Type B pancreatic cell (in vitro differentiated cells): ENCODE results near the gene CDH18. TPM values are rescaled to one million over a fixed set of nuclear protein-coding genes. Genes with fewer than 3 reads are reported as not detected.

ENCODE experiments used
- DNase-seq: peaks from one replicate; pipeline ENCODE4 v3.0.0; 2021; ENCODE audit warnings: mixed read lengths; ENCODE audit not compliant: unreplicated experiment; ENCODE audit errors: extremely low spot score
- H3K27ac Mint-ChIP-seq: 2 replicates; pipeline ENCODE4 v1.8.0; 2021; ENCODE audit warnings: mild to moderate bottlenecking, mixed read lengths
- H3K27me3 Mint-ChIP-seq: 2 replicates; pipeline ENCODE4 v1.8.0; 2021; ENCODE audit warnings: mixed read lengths
- H3K36me3 Mint-ChIP-seq: 2 replicates; pipeline ENCODE4 v1.8.0; 2021; ENCODE audit warnings: mixed read lengths
- H3K4me1 Mint-ChIP-seq: one replicate; pipeline ENCODE4 v1.8.0; 2021; ENCODE audit warnings: mixed read lengths; ENCODE audit not compliant: unreplicated experiment
- H3K4me3 Mint-ChIP-seq: 2 replicates; pipeline ENCODE4 v1.8.0; 2021; ENCODE audit warnings: mild to moderate bottlenecking, mixed read lengths
- H3K9me3 Mint-ChIP-seq: 2 replicates; pipeline ENCODE4 v1.8.0; 2021; ENCODE audit warnings: mixed read lengths
- total RNA-seq: library from RNA; stranded (reverse); gene quantifications from 2 replicates; pipeline ENCODE4 v1.2.1, GENCODE V29; 2021; ENCODE audit warnings: low replicate concordance
- TF ChIP-seq, protein P1 (sequence below): fragments of 200-600 bp; sonication (generic); conservative IDR thresholded peaks from 2 replicates; pipeline ENCODE4 v1.5.0; 2021; ENCODE audit warnings: antibody characterized with exemption, mild to moderate bottlenecking

CDH18 gene
- total RNA-seq, 1 donor from 2014 or later: 20.2 TPM

DNA sequence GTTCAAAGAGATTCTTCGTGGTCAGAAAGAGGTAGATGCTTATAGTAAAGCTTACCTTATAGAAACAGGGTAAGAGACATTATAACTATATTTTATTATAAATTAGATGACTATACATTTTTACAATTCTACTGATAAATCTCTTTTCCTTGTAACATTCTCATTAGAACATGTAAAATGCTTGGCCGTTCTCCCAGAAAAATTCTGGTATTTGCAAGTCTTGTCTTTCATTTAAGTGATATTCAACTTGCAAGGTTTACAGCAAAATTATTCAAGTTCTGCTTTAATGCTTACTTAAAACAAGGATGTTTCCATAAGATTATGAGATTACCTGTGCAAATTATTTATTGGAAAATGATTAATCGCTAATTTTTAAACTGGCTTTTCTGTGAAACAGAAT, 41.3 kb upstream of the CDH18 start:
- H3K4me3 Mint-ChIP-seq: no peak overlapping the region
- TF ChIP-seq, protein P1, sequence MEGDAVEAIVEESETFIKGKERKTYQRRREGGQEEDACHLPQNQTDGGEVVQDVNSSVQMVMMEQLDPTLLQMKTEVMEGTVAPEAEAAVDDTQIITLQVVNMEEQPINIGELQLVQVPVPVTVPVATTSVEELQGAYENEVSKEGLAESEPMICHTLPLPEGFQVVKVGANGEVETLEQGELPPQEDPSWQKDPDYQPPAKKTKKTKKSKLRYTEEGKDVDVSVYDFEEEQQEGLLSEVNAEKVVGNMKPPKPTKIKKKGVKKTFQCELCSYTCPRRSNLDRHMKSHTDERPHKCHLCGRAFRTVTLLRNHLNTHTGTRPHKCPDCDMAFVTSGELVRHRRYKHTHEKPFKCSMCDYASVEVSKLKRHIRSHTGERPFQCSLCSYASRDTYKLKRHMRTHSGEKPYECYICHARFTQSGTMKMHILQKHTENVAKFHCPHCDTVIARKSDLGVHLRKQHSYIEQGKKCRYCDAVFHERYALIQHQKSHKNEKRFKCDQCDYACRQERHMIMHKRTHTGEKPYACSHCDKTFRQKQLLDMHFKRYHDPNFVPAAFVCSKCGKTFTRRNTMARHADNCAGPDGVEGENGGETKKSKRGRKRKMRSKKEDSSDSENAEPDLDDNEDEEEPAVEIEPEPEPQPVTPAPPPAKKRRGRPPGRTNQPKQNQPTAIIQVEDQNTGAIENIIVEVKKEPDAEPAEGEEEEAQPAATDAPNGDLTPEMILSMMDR: no peak
- no peaks in the 10 kb centered on the region for H3K9me3 Mint-ChIP-seq
- no peak overlapping the region for H3K27ac Mint-ChIP-seq
- H3K4me1 Mint-ChIP-seq: peaks cover 5% of the 10 kb centered on the region
- DNase-seq: no peak
- no peaks in the 10 kb centered on the region for H3K27me3 Mint-ChIP-seq
- no peaks in the 10 kb centered on the region for H3K36me3 Mint-ChIP-seq

DNA sequence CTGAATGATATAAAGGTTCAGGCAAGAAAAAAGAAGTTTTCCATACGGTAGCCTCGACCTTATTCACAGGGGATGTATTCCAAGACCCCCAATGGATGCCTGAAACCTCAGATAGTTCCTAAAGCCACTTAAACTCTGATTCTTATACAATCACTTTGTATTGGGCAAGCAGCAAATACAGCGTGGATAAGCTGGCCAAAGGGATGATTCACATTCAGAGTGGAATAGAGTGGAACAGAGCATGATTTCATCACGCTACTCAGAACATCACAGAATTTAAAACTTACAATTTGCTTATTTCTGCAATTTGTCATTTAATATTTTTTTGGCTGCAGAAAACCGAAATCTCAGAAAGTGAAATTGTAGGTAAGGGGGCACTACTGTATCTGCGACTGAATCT, 40.5 kb upstream of the CDH18 start:
- TF ChIP-seq, protein P1: no peak
- H3K27ac Mint-ChIP-seq: no peak overlapping the region
- no peaks in the 10 kb centered on the region for H3K27me3 Mint-ChIP-seq
- no peak for DNase-seq
- H3K9me3 Mint-ChIP-seq: no peaks in the 10 kb centered on the region
- H3K4me3 Mint-ChIP-seq: no peak overlapping the region
- H3K36me3 Mint-ChIP-seq: no peaks in the 10 kb centered on the region
- H3K4me1 Mint-ChIP-seq: peaks cover 5% of the 10 kb centered on the region

DNA sequence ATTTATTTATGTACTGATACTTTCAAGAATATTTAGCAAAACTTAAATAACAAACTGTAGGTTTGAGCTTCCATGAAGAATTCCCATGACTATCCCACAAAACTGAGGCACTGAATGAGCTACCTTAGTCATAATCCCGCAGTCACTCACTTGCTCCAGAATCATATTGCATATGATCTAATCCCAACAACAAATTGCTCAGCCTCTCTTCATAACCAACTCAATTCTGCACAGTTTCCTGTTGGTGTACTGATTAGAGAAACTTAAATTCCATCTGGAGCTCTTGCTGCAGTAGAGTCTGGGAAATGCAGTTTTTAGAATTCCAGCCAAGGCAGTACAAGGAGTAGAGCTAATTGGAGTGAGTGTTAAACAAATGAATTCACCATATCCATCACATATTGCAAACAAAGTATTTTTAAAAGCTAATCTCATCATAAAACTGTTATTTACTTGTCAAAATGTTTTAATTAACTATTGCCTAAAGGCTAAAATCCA, 35.7 kb upstream of the CDH18 start:
- no peak for DNase-seq
- Mint-ChIP-seq H3K27ac (no peak overlapping the region), H3K4me3 (no peak overlapping the region), H3K9me3 (peaks cover 4% of the 10 kb centered on the region), H3K4me1 (no peaks in the 10 kb centered on the region), H3K27me3 (no peaks in the 10 kb centered on the region), H3K36me3 (no peaks in the 10 kb centered on the region)
- TF ChIP-seq, protein P1: no peak

DNA sequence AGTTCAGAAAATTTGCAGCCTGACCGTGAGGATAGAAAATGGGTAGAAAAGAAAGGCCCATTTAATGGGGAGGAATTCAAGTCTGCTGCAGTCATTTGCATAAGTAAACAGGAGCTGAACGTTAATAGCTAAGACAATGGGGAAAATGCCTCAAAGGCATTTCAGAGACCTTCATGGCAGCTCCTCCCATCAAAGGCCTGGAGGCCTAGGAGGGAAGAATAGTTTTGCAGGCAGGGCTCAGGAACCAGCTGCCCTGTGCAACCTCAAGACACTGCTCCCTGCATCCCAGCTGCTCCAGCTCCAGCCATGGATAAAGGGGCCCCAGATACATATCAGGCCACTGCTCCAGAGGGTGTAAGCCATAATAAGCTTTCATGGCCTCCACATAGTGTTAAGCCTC, 32.2 kb upstream of the CDH18 start:
- Mint-ChIP-seq H3K36me3 (no peaks in the 10 kb centered on the region), H3K27ac (no peak overlapping the region), H3K4me1 (no peaks in the 10 kb centered on the region), H3K27me3 (no peaks in the 10 kb centered on the region), H3K4me3 (no peak overlapping the region), H3K9me3 (peaks cover 4% of the 10 kb centered on the region)
- TF ChIP-seq, protein P1: no peak
- no peak for DNase-seq

DNA sequence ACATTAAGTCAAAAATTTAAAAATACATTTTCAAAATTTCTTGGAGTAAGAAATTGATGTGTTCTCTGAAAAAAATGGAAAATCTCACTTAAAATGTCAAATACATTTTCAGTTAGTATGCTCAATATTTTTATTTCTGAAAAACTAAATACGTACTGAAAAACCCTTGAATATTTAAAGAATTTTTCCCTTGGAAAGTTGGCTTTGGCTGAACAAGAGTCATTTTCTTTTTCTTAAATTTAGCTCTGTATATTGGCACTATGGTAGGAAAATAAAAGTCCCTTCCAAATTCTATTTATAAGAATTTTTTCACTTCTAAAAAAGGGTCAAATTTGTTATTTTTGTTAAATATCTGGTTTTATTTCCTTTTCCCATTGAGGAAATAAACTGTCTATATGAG, 29.0 kb upstream of the CDH18 start:
- H3K4me3 Mint-ChIP-seq: no peak overlapping the region
- no peak for DNase-seq
- TF ChIP-seq, protein P1: no peak
- no peak overlapping the region for H3K27ac Mint-ChIP-seq
- no peaks in the 10 kb centered on the region for H3K36me3 Mint-ChIP-seq
- H3K27me3 Mint-ChIP-seq: no peaks in the 10 kb centered on the region
- peaks cover 4% of the 10 kb centered on the region for H3K9me3 Mint-ChIP-seq
- H3K4me1 Mint-ChIP-seq: no peaks in the 10 kb centered on the region

DNA sequence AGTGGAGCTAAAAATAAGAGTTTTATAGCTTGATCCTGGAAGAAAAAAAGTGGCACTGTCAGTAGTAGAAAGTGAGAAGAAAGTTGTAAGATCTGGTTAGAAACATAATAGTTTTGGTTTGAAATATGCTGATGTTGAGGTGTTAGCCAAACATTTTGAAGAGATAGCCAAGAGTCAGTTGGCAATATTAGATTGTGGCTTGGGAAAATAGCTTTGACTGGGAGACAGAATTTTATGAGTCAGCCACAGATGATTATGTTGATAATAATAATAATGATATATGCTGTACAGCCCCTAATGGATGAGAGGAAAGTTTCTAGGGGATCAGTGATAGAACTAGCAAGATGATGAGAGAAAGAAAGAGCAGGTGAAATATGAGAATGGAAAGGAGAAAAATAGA, 12.4 kb upstream of the CDH18 start:
- Mint-ChIP-seq H3K27ac (no peak overlapping the region), H3K9me3 (no peaks in the 10 kb centered on the region), H3K27me3 (no peaks in the 10 kb centered on the region), H3K4me1 (no peaks in the 10 kb centered on the region), H3K36me3 (no peaks in the 10 kb centered on the region), H3K4me3 (no peak overlapping the region)
- no peak for DNase-seq
- TF ChIP-seq, protein P1: no peak
